B cell (primary cell): Measurements from ENCODE around the gene TRIOBP. TPM values are rescaled to one million over a fixed set of nuclear protein-coding genes. Genes with fewer than 3 reads are reported as not detected.

ENCODE experiments used
- ATAC-seq: fragments of 200-7000 bp; cut with Tn5 transposase; one replicate; pipeline ENCODE4 v1.10.0; 2021; ENCODE audit warnings: low read depth, mild to moderate bottlenecking, moderate number of reproducible peaks, moderate library complexity
- CTCF ChIA-PET: fragments of 350-600 bp; sonication (Branson Sonifier 250); formaldehyde crosslinking; loops from one replicate; lab custom pipeline; 2021; ENCODE audit warnings: antibody characterized with exemption, inconsistent platforms; lab: Charles Lee
- POLR2A ChIA-PET: fragments of 350-600 bp; sonication (Branson Sonifier 250); formaldehyde crosslinking; loops from one replicate; lab custom pipeline; 2021; ENCODE audit warnings: antibody characterized with exemption; lab: Charles Lee
- DNase-seq: peaks from one replicate; pipeline ENCODE4 v3.0.0; 2013
- H2AFZ ChIP-seq: 2 replicates; pipeline ENCODE4 v1.6.1; 2012; ENCODE audit warnings: mild to moderate bottlenecking, low read depth, low read length; ENCODE audit not compliant: insufficient read depth, poor library complexity, severe bottlenecking
- H3K27ac ChIP-seq, 2 donors: 1 replicate in 1 of 2; 2 replicates in 1 of 2; pipeline ENCODE4 v1.5.1; 2012 to 2013; ENCODE audit warnings: low read length in 2 of 2, mild to moderate bottlenecking in 2 of 2, moderate library complexity in 1 of 2
- H3K27me3 ChIP-seq, 4 experiments: fragments of 200-600 bp in 1 of 4; sonication (generic) in 1 of 4; replicated peaks in 1 of 4; 1 replicate in 2 of 4; 2 replicates in 2 of 4; pipeline versions ENCODE4 v1.6.1 to v1.7.0; 2013 to 2016; ENCODE audit warnings: low read length in 3 of 4, mild to moderate bottlenecking in 2 of 4, mixed read lengths in 1 of 4, moderate library complexity in 1 of 4; ENCODE audit not compliant: insufficient read depth in 4 of 4, control insufficient read depth in 3 of 4; ENCODE audit errors: control extremely low read depth in 1 of 4
- H3K36me3 ChIP-seq, 2 experiments: replicated peaks in 1 of 2; 1 replicate in 1 of 2; 2 replicates in 1 of 2; pipeline versions ENCODE4 v1.6.1 to v1.7.1; 2013; ENCODE audit warnings: low read length in 1 of 2; ENCODE audit not compliant: insufficient read depth in 2 of 2, control insufficient read depth in 1 of 2; ENCODE audit errors: control extremely low read depth in 1 of 2, extremely low read depth in 1 of 2
- H3K4me1 ChIP-seq, 2 donors: fragments of 200-600 bp in 1 of 2; sonication (generic) in 1 of 2; 1 replicate in 1 of 2; 2 replicates in 1 of 2; pipeline versions ENCODE4 v1.5.1 to v1.6.1; 2013 to 2017; ENCODE audit warnings: low read length in 2 of 2; ENCODE audit not compliant: control insufficient read depth in 2 of 2, insufficient read depth in 2 of 2
- H3K4me2 ChIP-seq: replicated peaks from 2 replicates; pipeline ENCODE3; 2012; ENCODE audit warnings: mild to moderate bottlenecking, low read depth, low read length; ENCODE audit not compliant: poor library complexity, severe bottlenecking
- H3K4me3 ChIP-seq, 5 experiments: fragments of 200-600 bp in 1 of 5; sonication (generic) in 1 of 5; 1 replicate in 3 of 5; 2 replicates in 2 of 5; pipeline versions ENCODE4 v1.5.1 to v1.7.0; 2011 to 2016; ENCODE audit warnings: low read length in 4 of 5, mild to moderate bottlenecking in 4 of 5, low read depth in 2 of 5, control low read depth in 1 of 5, moderate library complexity in 1 of 5; ENCODE audit not compliant: insufficient read depth in 1 of 5; ENCODE audit errors: control extremely low read depth in 1 of 5, extremely low read depth in 1 of 5
- H3K79me2 ChIP-seq: fragments of 200-600 bp; sonication (generic); one replicate; pipeline ENCODE4 v1.6.0; 2016; ENCODE audit warnings: low read length; ENCODE audit not compliant: control insufficient read depth, insufficient read depth
- H3K9ac ChIP-seq: fragments of 200-600 bp; sonication (generic); 2 replicates; pipeline ENCODE4 v1.6.1; 2017; ENCODE audit warnings: mild to moderate bottlenecking, low read length, moderate library complexity
- H3K9me3 ChIP-seq, 3 donors: one replicate each; pipeline versions ENCODE4 v1.6.1 to v1.7.1; 2013; ENCODE audit warnings: low read length in 2 of 3; ENCODE audit not compliant: control insufficient read depth in 2 of 3, insufficient read depth in 1 of 3; ENCODE audit errors: control extremely low read depth in 1 of 3
- H4K20me1 ChIP-seq: 2 replicates; pipeline ENCODE4 v1.6.0; 2012; ENCODE audit warnings: mild to moderate bottlenecking, low read length; ENCODE audit not compliant: insufficient read depth, control insufficient read depth, poor library complexity, severe bottlenecking
- H3K27ac Mint-ChIP-seq: one replicate; pipeline ENCODE4 v1.8.0; 2021; ENCODE audit warnings: mixed read lengths
- H3K27me3 Mint-ChIP-seq: one replicate; pipeline ENCODE4 v1.8.0; 2021; ENCODE audit warnings: mixed read lengths
- H3K4me1 Mint-ChIP-seq: one replicate; pipeline ENCODE4 v1.8.0; 2021; ENCODE audit warnings: mixed read lengths
- H3K4me3 Mint-ChIP-seq: one replicate; pipeline ENCODE4 v1.8.0; 2021; ENCODE audit warnings: mixed read lengths
- H3K9me3 Mint-ChIP-seq: one replicate; pipeline ENCODE4 v1.8.0; 2022; ENCODE audit warnings: mixed read lengths; ENCODE audit not compliant: insufficient read depth
- EZH2 ChIP-seq: IDR thresholded peaks from 2 replicates; pipeline ENCODE4 v1.6.1; 2012; ENCODE audit warnings: borderline replicate concordance, low read depth, mild to moderate bottlenecking, moderate library complexity, low read length; ENCODE audit not compliant: insufficient read depth, poor library complexity, severe bottlenecking
- WGBS: methylation state at CpG from one replicate; pipeline ENCODE4 v1.1.5; 2013; ENCODE audit warnings: missing lambda C conversion rate; ENCODE audit not compliant: insufficient coverage; 5-methylcytosine and 5-hydroxymethylcytosine counted together
- intact Hi-C: fragments of 100-400 bp; cut with micrococcal nuclease; formaldehyde crosslinking; loops from one replicate; pipeline ENCODE4 v1.10.0; 2022
- polyA plus RNA-seq: library from polyadenylated mRNA; depleted of rRNA; stranded (reverse); fragments of >200 nt; gene quantifications from 2 replicates; pipeline ENCODE4 v1.2.3, GENCODE V29; 2012
- total RNA-seq, 2 donors: library from RNA; stranded (reverse); fragments of 120-200 nt in 1 of 2; gene quantifications; 1 replicate in 1 of 2; 2 replicates in 1 of 2; pipeline versions ENCODE4 v1.2.3 to v1.2.4, GENCODE V29; 2013 to 2022
- TF ChIP-seq, protein P1 (sequence below): fragments of 200-600 bp; IDR thresholded peaks from one replicate; pipeline ENCODE4 v1.8.0; 2022; ENCODE audit warnings: antibody characterized with exemption, mild to moderate bottlenecking

TRIOBP gene
- total and polyA plus RNA-seq, 2 donors (not counting 1 experiment from before 2014, with no cell fraction given): 26.8 to 47.5 TPM

DNA sequence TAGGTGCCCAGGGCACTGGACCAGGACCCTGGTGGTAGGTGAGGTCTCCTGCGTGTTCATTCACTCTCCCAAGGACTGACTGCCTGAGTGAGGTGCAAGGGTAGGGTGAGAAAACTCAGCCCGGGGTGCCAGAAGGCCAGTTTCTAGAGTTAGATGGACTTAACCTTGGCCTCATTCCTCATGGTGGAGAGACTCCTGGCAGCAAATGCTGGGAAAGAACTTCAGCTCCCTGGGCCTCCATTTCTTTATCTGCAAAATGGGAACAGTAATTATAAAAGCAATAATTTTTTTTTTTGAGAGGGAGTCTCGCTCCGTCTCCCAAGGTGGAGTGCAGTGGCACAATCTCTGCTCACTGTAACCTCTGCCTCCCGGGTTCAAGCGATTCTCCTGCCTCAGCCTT, 47.7 kb downstream of the TRIOBP start:
- no peak overlapping the region for H3K27ac Mint-ChIP-seq
- no peak overlapping the region for H3K4me2 ChIP-seq
- no peak for ATAC-seq
- peaks cover 28% of the 10 kb centered on the region for H4K20me1 ChIP-seq
- intact Hi-C loops: no loop called here
- DNase-seq: no peak
- H2AFZ ChIP-seq: no peak overlapping the region
- 100% methylated on average over 2 of the region's 6 CpGs for WGBS
- TF ChIP-seq EZH2: no peak
- TF ChIP-seq, protein P1, sequence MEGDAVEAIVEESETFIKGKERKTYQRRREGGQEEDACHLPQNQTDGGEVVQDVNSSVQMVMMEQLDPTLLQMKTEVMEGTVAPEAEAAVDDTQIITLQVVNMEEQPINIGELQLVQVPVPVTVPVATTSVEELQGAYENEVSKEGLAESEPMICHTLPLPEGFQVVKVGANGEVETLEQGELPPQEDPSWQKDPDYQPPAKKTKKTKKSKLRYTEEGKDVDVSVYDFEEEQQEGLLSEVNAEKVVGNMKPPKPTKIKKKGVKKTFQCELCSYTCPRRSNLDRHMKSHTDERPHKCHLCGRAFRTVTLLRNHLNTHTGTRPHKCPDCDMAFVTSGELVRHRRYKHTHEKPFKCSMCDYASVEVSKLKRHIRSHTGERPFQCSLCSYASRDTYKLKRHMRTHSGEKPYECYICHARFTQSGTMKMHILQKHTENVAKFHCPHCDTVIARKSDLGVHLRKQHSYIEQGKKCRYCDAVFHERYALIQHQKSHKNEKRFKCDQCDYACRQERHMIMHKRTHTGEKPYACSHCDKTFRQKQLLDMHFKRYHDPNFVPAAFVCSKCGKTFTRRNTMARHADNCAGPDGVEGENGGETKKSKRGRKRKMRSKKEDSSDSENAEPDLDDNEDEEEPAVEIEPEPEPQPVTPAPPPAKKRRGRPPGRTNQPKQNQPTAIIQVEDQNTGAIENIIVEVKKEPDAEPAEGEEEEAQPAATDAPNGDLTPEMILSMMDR: no peak
- H3K27ac ChIP-seq: no peak overlapping the region
- no peaks in the 10 kb centered on the region for H3K27me3 ChIP-seq
- no peak overlapping the region for H3K4me3 ChIP-seq
- POLR2A ChIA-PET: interaction anchor here (0.6 kb wide), 1 partner anchor 137 kb away, joined by 3 read pairs; no protein-coding TSS in a partner anchor
- H3K9ac ChIP-seq: no peak overlapping the region
- H3K79me2 ChIP-seq: peaks cover 33% of the 10 kb centered on the region
- peaks cover 24% of the 10 kb centered on the region for H3K4me1 Mint-ChIP-seq
- peaks cover 2% of the 10 kb centered on the region for H3K27me3 Mint-ChIP-seq
- no peaks in the 10 kb centered on the region for H3K36me3 ChIP-seq
- no peaks in the 10 kb centered on the region for H3K9me3 Mint-ChIP-seq
- H3K4me3 Mint-ChIP-seq: peak overlapping the region; percentile 21
- no peaks in the 10 kb centered on the region for H3K9me3 ChIP-seq
- CTCF ChIA-PET: interaction anchor here (0.7 kb wide), 2 partner anchors 70 to 405 kb away, joined by 3 read pairs; no protein-coding TSS in a partner anchor
- H3K4me1 ChIP-seq: peaks cover 14 to 20% of the 10 kb centered on the region in 2 donors

DNA sequence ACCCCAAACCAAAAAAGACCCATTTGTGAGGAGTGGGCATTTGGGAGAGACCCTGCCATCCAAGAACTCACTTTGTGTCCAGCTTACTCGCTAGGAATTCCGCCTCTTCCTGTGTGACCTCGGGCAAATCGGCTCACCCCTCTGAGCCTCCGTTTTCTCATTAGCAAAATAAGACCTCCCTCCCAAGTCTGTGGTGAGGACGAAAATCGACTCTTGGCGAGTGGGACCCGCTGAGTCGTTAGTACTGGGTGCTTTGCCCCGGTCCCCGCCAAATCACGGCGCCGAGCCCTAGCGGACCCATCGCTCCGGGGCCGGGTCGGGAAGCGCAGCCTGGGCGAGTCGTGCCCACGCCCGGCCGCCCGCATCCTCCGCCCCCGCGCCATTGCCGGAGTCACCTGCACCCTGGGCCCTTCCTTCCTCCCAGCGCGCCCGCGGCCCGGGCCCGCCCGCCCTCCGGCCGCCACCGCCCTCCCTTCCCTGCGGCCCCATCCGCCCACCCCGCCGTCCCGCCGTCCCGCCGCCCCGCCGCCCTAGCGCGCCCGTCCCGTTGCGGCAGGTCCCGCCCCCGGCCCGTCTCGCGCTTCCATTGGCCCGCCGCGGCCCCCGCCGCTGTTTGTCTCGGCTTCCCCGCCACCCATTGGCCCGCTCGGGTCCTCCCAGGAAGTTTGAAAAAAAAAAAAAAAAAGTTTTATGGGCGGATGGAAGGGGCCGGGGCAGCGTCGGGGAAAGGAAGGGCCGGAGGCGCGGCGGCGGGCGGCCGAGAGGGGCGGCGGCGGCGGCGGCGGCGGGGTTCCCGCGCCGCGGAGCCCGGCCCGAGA, 48.9 kb downstream of the TRIOBP start:
- POLR2A ChIA-PET: no interaction called here
- no peaks in the 10 kb centered on the region for H3K27me3 Mint-ChIP-seq
- peak overlapping the region; percentile 88 for H3K9ac ChIP-seq
- under 1% methylated on average over 85 of the region's 94 CpGs for WGBS
- H3K4me1 ChIP-seq: peaks cover 14 to 20% of the 10 kb centered on the region in 2 donors
- H3K4me3 Mint-ChIP-seq: peak overlapping the region; percentile 93
- no peaks in the 10 kb centered on the region for H3K36me3 ChIP-seq
- TF ChIP-seq, protein P1: no peak
- no peak for TF ChIP-seq EZH2
- no peaks in the 10 kb centered on the region for H3K27me3 ChIP-seq
- ATAC-seq: peak; percentile 96
- no peaks in the 10 kb centered on the region for H3K9me3 Mint-ChIP-seq
- peak overlapping the region; percentile 82 for H3K4me2 ChIP-seq
- H3K9me3 ChIP-seq: no peaks in the 10 kb centered on the region
- peak overlapping the region; percentile 87 for H3K27ac Mint-ChIP-seq
- CTCF ChIA-PET: no interaction called here
- DNase-seq: peak; percentile 90
- peaks cover 40% of the 10 kb centered on the region for H4K20me1 ChIP-seq
- peak overlapping the region in 1 of 2 donors; percentile 74 for H3K27ac ChIP-seq
- H3K4me1 Mint-ChIP-seq: peaks cover 24% of the 10 kb centered on the region
- H3K4me3 ChIP-seq: peak overlapping the region; percentile 66 to 85 (median 73)
- H2AFZ ChIP-seq: peak overlapping the region; percentile 94
- intact Hi-C loops: loop anchor here (1.0 to 5.0 kb wide), 5 partner anchors 59 to 139 kb away; partner anchors contain the start of genes ANKRD54, NOL12 and PDXP
- H3K79me2 ChIP-seq: peaks cover 44% of the 10 kb centered on the region
